Liver (tissue), 3 donors: ENCODE results near the gene COLEC12.

Experiments used
- CTCF ChIP-seq: fragments of 150-350 bp; IDR thresholded peaks from 2 replicates; pipeline ENCODE4 v1.5.1; 2017; ENCODE audit warnings: improper control_type of control experiment, low read depth, low read length; ENCODE audit not compliant: missing input control
- EGR1 ChIP-seq, 2 donors: IDR thresholded peaks; 2 replicates each; pipeline ENCODE4 v1.6.1; 2016 to 2018; ENCODE audit warnings: antibody characterized with exemption in 2 of 2, low read depth in 2 of 2
- GABPA ChIP-seq, 2 donors: IDR thresholded peaks in 1 of 2; conservative IDR thresholded peaks in 1 of 2; 2 replicates each; pipeline ENCODE4 v1.6.1; 2016; ENCODE audit warnings: antibody characterized with exemption in 2 of 2, mild to moderate bottlenecking in 1 of 2, moderate library complexity in 1 of 2
- RAD21 ChIP-seq, 2 donors: IDR thresholded peaks; 2 replicates each; pipeline ENCODE4 v1.6.1; 2016; ENCODE audit warnings: antibody characterized with exemption in 2 of 2, mild to moderate bottlenecking in 2 of 2
- REST ChIP-seq: IDR thresholded peaks from 2 replicates; pipeline ENCODE4 v1.6.1; 2016; ENCODE audit warnings: antibody characterized with exemption, mild to moderate bottlenecking
- TAF1 ChIP-seq: conservative IDR thresholded peaks from 2 replicates; pipeline ENCODE4 v1.6.1; 2016; ENCODE audit warnings: antibody characterized with exemption, mild to moderate bottlenecking
- ZBTB33 ChIP-seq: IDR thresholded peaks from 2 replicates; pipeline ENCODE4 v1.6.1; 2016; ENCODE audit warnings: antibody characterized with exemption
- donor health status: healthy.
- donor health status: healthy.

- TF ChIP-seq CTCF (no peak), REST (no peak), RAD21 (IDR thresholded peaks at IDR 0.05) (no peak), EGR1 (IDR thresholded peaks at IDR 0.05; ENCODE audit: low read depth in 2 of 2) (no peak), GABPA (IDR thresholded peaks at IDR 0.05 in 1 of 2, conservative IDR thresholded peaks at IDR 0.05 in 1 of 2) (no peak), ZBTB33 (no peak), TAF1 (no peak)
These were observed 197.5 kb downstream of the COLEC12 start for GRCh38 chr18:303011-303410.
